HL-60 (cell line): ENCODE measurements around the gene SUZ12.
"Not testable (repeated sequence)": the region's sequence is repeated elsewhere in the genome, so short reads cannot be mapped to it uniquely, and the experiment has no call there.

ENCODE experiments used
- CTCF ChIP-seq: IDR thresholded peaks from one replicate; pipeline ENCODE4 v1.5.1; 2011; ENCODE audit warnings: low read length, control low read depth, inconsistent platforms; ENCODE audit not compliant: insufficient read depth
- GABPA ChIP-seq: IDR thresholded peaks from 2 replicates; pipeline ENCODE4 v1.6.1; 2012; ENCODE audit warnings: low read depth

GRCh38 chr17:31937926-31938641 lies 1.3 kb downstream of the SUZ12 start:
- TF ChIP-seq CTCF, GABPA: not testable (repeated sequence)
